ENCODE results near the gene UBE2E2. TPM values are rescaled to one million over a fixed set of nuclear protein-coding genes. Genes with fewer than 3 reads are reported as not detected.
"Not testable (repeated sequence)": the region's sequence is repeated elsewhere in the genome, so short reads cannot be mapped to it uniquely, and the experiment has no call there.

UBE2E2 gene
- total RNA-seq, 2 donors from 2014 or later: 5.5 to 6.4 TPM

- ATAC-seq: no peak
- intact Hi-C loops (cut with DNase I, micrococcal nuclease): no loop called here
- DNase-seq: no peak
Observed at GRCh38 chr3:23608650-23609049, 405.5 kb downstream of the UBE2E2 start.

- ATAC-seq (peak; percentile 30), DNase-seq (peak; percentile 64 to 69)
- intact Hi-C loops (cut with DNase I, micrococcal nuclease): no loop called here
Observed at GRCh38 chr3:23611737-23612295, 408.7 kb downstream of the UBE2E2 start.

GRCh38 chr3:23612296-23612891, 409.3 kb downstream of the UBE2E2 start:
- intact Hi-C loops (cut with DNase I, micrococcal nuclease): no loop called here
- ATAC-seq (peak; percentile 91), DNase-seq (peak in 1 of 2 donors; percentile 33)

GRCh38 chr3:23615068-23615467, 411.9 kb downstream of the UBE2E2 start:
- intact Hi-C loops (cut with DNase I, micrococcal nuclease): no loop called here
- ATAC-seq: no peak
- DNase-seq: no peak

- DNase-seq; ATAC-seq; intact Hi-C loops (cut with DNase I, micrococcal nuclease): not testable (repeated sequence)
Observed at GRCh38 chr3:23618475-23618874, 415.3 kb downstream of the UBE2E2 start.

- peak; percentile 69 for ATAC-seq
- intact Hi-C loops (cut with DNase I, micrococcal nuclease): no loop called here
- DNase-seq: peak in 1 of 2 donors; percentile 44
Observed at GRCh38 chr3:23619705-23620637, 416.8 kb downstream of the UBE2E2 start.

GRCh38 chr3:23620638-23621015, 417.5 kb downstream of the UBE2E2 start:
- no peak for DNase-seq
- intact Hi-C loops (cut with DNase I, micrococcal nuclease): no loop called here
- no peak for ATAC-seq

- intact Hi-C loops (cut with DNase I, micrococcal nuclease): no loop called here
- DNase-seq (no peak), ATAC-seq (no peak)
Observed at GRCh38 chr3:23623844-23624243, 420.7 kb downstream of the UBE2E2 start.

- ATAC-seq (no peak), DNase-seq (no peak)
- intact Hi-C loops (cut with DNase I, micrococcal nuclease): no loop called here
Observed at GRCh38 chr3:23624305-23624704, 421.2 kb downstream of the UBE2E2 start.

- intact Hi-C loops (cut with DNase I, micrococcal nuclease): no loop called here
- no peak for DNase-seq
- ATAC-seq: no peak
Observed at GRCh38 chr3:23626442-23626841, 423.3 kb downstream of the UBE2E2 start.

- DNase-seq (no peak), ATAC-seq (peak; percentile 91)
- intact Hi-C loops (cut with DNase I, micrococcal nuclease): no loop called here
Observed at GRCh38 chr3:23629181-23629894, 426.2 kb downstream of the UBE2E2 start.

- ATAC-seq (no peak), DNase-seq (no peak)
- intact Hi-C loops (cut with DNase I, micrococcal nuclease): no loop called here
Observed at GRCh38 chr3:23633261-23633960, 430.3 kb downstream of the UBE2E2 start.

- DNase-seq (no peak), ATAC-seq (no peak)
- intact Hi-C loops (cut with DNase I, micrococcal nuclease): no loop called here
Observed at GRCh38 chr3:23637339-23637738, 434.2 kb downstream of the UBE2E2 start.

GRCh38 chr3:23640471-23641146, 437.5 kb downstream of the UBE2E2 start:
- DNase-seq (no peak), ATAC-seq (no peak)
- intact Hi-C loops (cut with DNase I, micrococcal nuclease): no loop called here
